ENCODE results near the gene AKT3. TPM values are rescaled to one million over a fixed set of nuclear protein-coding genes. Genes with fewer than 3 reads are reported as not detected.

AKT3 gene
- total RNA-seq, 6 donors from 2014 or later: 23.0 to 51.2 (median 46.8) TPM

- no peaks in the 10 kb centered on the region for H3K4me1 ChIP-seq
- DNase-seq (no peak), ATAC-seq (ENCODE audit: low FRiP score in 2 of 2) (no peak)
- no peak overlapping the region for H3K27ac ChIP-seq
- no peak overlapping the region for H3K4me3 ChIP-seq
- 0% methylated on average over 1 of the region's 1 CpG for whole genome bisulfite sequencing, 2 donors
- H3K36me3 ChIP-seq: peaks cover 0 to 7% (median 0%) of the 10 kb centered on the region in 4 donors
- no peaks in the 10 kb centered on the region for H3K27me3 ChIP-seq
- H3K9me3 ChIP-seq: no peaks in the 10 kb centered on the region
- TF ChIP-seq POLR2A (IDR thresholded peaks at IDR 0.05) (no peak), EP300 (IDR thresholded peaks at IDR 0.05) (no peak), POLR2AphosphoS5 (IDR thresholded peaks at IDR 0.05) (no peak)
- TF ChIP-seq, protein P1, sequence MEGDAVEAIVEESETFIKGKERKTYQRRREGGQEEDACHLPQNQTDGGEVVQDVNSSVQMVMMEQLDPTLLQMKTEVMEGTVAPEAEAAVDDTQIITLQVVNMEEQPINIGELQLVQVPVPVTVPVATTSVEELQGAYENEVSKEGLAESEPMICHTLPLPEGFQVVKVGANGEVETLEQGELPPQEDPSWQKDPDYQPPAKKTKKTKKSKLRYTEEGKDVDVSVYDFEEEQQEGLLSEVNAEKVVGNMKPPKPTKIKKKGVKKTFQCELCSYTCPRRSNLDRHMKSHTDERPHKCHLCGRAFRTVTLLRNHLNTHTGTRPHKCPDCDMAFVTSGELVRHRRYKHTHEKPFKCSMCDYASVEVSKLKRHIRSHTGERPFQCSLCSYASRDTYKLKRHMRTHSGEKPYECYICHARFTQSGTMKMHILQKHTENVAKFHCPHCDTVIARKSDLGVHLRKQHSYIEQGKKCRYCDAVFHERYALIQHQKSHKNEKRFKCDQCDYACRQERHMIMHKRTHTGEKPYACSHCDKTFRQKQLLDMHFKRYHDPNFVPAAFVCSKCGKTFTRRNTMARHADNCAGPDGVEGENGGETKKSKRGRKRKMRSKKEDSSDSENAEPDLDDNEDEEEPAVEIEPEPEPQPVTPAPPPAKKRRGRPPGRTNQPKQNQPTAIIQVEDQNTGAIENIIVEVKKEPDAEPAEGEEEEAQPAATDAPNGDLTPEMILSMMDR (IDR thresholded peaks at IDR 0.05): no peak
Observed at GRCh38 chr1:243546457-243546856, 303.6 kb downstream of the AKT3 start.

DNA sequence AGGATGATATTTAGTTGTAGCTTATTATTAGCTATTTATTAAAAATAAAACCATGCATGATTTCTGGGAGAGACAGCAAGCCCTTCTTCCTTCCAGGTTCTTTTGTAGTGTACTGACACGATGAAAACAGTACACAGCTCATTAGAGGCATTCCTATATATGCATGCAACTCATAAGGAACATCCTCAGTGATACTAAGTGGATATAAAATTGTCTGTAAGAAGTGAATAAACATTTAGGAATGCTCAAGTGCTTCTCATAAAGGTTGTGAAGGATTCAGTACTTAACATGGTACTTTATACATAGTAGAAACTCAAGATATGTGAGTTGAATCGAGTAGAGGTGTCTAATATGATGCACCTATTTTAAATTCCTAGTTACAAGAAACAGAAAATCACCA, 306.5 kb downstream of the AKT3 start:
- Histone ChIP-seq H3K27me3 (no peaks in the 10 kb centered on the region), H3K36me3 (peaks cover 0 to 7% (median 0%) of the 10 kb centered on the region in 4 donors), H3K4me1 (no peaks in the 10 kb centered on the region), H3K9me3 (no peaks in the 10 kb centered on the region), H3K4me3 (no peak overlapping the region), H3K27ac (no peak overlapping the region)
- DNase-seq (no peak), ATAC-seq (ENCODE audit: low FRiP score in 2 of 2) (no peak)
- 86 to 87% methylated on average over 2 of the region's 2 CpGs for WGBS, 2 donors
- TF ChIP-seq, protein P1 (IDR thresholded peaks at IDR 0.05): no peak
- TF ChIP-seq EP300 (IDR thresholded peaks at IDR 0.05) (no peak), POLR2A (IDR thresholded peaks at IDR 0.05) (no peak), POLR2AphosphoS5 (IDR thresholded peaks at IDR 0.05) (no peak)

GRCh38 chr1:243542739-243543415, 307.2 kb downstream of the AKT3 start:
- ATAC-seq (ENCODE audit: low FRiP score in 2 of 2): no peak
- H3K36me3 ChIP-seq: peaks cover 0 to 7% (median 0%) of the 10 kb centered on the region in 4 donors
- no peak for DNase-seq
- no peaks in the 10 kb centered on the region for H3K27me3 ChIP-seq
- H3K4me1 ChIP-seq: no peaks in the 10 kb centered on the region
- no peaks in the 10 kb centered on the region for H3K9me3 ChIP-seq
- no peak overlapping the region for H3K4me3 ChIP-seq
- TF ChIP-seq, protein P1 (IDR thresholded peaks at IDR 0.05): no peak
- TF ChIP-seq POLR2A (IDR thresholded peaks at IDR 0.05) (no peak), EP300 (IDR thresholded peaks at IDR 0.05) (no peak)
- WGBS, 2 donors: 73 to 86% methylated on average over 7 of the region's 7 CpGs
- H3K27ac ChIP-seq: no peak overlapping the region

- no peaks in the 10 kb centered on the region for H3K9me3 ChIP-seq
- peaks cover 0 to 5% (median 0%) of the 10 kb centered on the region in 4 donors for H3K36me3 ChIP-seq
- no peaks in the 10 kb centered on the region for H3K27me3 ChIP-seq
- no peaks in the 10 kb centered on the region for H3K4me1 ChIP-seq
- no peak for TF ChIP-seq POLR2A (IDR thresholded peaks at IDR 0.05)
- no peak for TF ChIP-seq EP300 (IDR thresholded peaks at IDR 0.05)
- DNase-seq (no peak), ATAC-seq (ENCODE audit: low FRiP score in 2 of 2) (no peak)
- no peak overlapping the region for H3K4me3 ChIP-seq
- H3K27ac ChIP-seq: no peak overlapping the region
Observed at GRCh38 chr1:243539636-243540035, 310.4 kb downstream of the AKT3 start.

GRCh38 chr1:243535014-243535413, 315.0 kb downstream of the AKT3 start:
- TF ChIP-seq POLR2AphosphoS5 (IDR thresholded peaks at IDR 0.05) (no peak), EP300 (IDR thresholded peaks at IDR 0.05) (no peak), POLR2A (IDR thresholded peaks at IDR 0.05) (no peak)
- TF ChIP-seq, protein P1 (IDR thresholded peaks at IDR 0.05): no peak
- H3K36me3 ChIP-seq: no peaks in the 10 kb centered on the region
- 95 to 100% methylated on average over 1 of the region's 1 CpG for WGBS, 2 donors
- H3K9me3 ChIP-seq: no peaks in the 10 kb centered on the region
- H3K4me1 ChIP-seq: no peaks in the 10 kb centered on the region
- H3K4me3 ChIP-seq: no peak overlapping the region
- ATAC-seq (ENCODE audit: low FRiP score in 2 of 2) (no peak), DNase-seq (no peak)
- H3K27me3 ChIP-seq: no peaks in the 10 kb centered on the region
- no peak overlapping the region for H3K27ac ChIP-seq

Measured in upper lobe of left lung (tissue), 6 donors.